G401.6 (cell line): Measurements from ENCODE around the gene CEACAM18.

Source experiments
- FAIRE-seq: peaks from 2 replicates; lab custom pipeline; 2012; peaks lifted over from hg19 to GRCh38; lab: Jason Lieb, UNC

The CEACAM18 gene

DNA sequence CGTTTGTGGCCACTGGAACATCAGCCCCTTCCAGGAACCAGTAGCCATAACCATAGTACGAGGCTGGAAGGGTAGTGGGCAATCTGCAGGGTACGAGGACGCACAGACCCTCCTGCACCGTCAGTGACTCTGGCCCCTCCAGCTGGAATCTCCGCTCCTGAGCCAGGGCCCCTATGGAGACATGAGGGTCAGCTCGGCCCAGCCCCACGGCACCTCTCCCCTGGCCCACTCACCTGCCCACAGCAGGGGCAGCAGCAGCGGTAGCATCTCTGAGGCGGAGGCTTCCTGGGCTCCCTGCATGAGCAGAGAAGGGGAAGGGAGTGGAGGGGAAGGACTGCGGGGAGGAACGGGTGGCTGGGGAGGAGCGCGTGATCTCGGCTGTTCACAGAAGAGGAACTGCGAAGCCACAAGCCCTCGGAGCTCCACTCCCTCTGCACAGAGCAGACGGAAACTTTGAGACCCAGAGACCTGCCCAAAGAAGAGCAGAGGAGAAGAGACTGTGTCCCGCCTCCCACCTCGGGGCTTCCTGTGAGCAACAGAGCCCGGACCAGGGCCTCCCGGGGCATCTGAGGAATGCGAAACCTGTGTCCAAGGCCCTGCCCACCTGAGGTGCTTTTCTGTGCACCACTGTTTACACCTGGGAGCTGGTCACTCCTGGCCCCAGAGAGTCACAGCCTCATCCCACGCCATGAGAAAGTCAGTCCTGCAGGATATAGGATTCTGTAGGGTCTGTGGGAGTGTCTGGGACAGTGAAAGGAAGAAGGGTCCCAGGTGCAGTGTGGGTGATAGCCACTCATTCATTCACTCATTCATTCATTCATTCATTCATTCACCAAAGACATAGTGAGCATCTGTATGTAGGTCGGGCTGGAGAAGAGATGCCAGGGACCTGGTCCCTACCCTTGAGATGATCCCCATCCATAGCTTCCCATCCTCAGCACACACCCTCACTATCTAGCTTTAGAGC lies 53.3 kb downstream of the CEACAM18 start, which contains the start of gene SIGLEC6:
TSS of gene SIGLEC6 (minus strand) at position 322 of the 967 bp plus-strand sequence. CDS start at position 300, 22 bp downstream.
- no peak for FAIRE-seq

DNA sequence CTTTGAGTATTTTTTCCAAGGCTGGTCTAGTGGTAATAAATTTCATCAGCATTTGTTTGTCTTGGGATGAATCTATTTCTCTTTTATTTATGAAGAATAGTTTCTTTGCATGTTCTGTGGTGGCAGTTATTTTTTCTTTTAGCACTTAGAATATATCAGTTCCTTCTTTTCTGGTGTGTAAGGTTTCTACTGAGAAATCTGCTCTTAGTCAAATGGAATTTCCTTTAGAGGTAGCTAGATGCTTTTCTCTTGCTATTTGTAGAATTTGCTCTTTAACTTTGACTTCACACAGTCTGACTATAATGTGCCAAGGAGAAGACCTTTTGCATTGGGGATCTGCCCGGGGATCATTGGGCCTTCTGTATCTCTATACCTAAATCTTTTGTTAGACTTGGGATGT lies 57.2 kb downstream of the CEACAM18 start:
- no peak for FAIRE-seq

DNA sequence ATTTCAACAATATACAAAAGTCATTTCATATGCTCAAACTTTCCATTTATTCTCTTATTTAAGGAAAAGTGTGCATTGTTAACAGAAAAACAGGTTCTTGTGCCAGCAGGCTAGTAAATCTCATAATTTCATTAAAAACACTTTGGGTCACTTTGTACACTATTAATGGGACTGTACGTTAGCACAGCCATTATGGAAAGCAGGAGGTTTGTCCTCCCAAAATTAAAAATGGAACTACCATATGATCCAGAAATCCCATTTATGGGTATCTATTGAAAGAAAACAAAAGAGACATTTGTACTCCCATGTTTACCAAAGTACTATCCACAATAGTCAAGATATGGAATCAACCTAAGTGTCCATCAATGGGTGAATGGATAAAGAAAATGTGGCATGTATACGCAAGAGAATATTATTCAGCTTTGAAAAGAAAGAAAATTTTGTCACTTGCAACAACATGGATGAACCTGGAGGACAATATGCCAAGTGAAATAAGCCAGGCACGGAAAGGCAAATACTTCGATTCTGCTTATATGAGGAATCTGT lies 61.6 kb downstream of the CEACAM18 start:
- no peak for FAIRE-seq
